ENCODE measurements around the gene ITGAV.
A peak's percentile ranks its signal among the peaks of the same experiment; 100 is the strongest.

The ITGAV gene

GRCh38 chr2:186669146-186669545 is 79.3 kb downstream of the ITGAV start:
- DNase-seq (ENCODE audit: low read depth in 2 of 2) = no peak

GRCh38 chr2:186670831-186671230 is 81.0 kb downstream of the ITGAV start:
- no peak for DNase-seq (ENCODE audit: low read depth in 2 of 2)

- DNase-seq (ENCODE audit: low read depth in 2 of 2) = no peak
Observed at GRCh38 chr2:186675380-186675779, 85.5 kb downstream of the ITGAV start.

GRCh38 chr2:186683341-186683740 is 93.5 kb downstream of the ITGAV start:
- DNase-seq (ENCODE audit: low read depth in 2 of 2) = no peak

GRCh38 chr2:186687807-186688211 is 98.0 kb downstream of the ITGAV start:
- peak; percentile 48 to 49 for DNase-seq (ENCODE audit: low read depth in 2 of 2)

- no peak for DNase-seq (ENCODE audit: low read depth in 2 of 2)
Observed at GRCh38 chr2:186688813-186689212, 99.0 kb downstream of the ITGAV start.

GRCh38 chr2:186690786-186691185 is 100.9 kb downstream of the ITGAV start:
- no peak for DNase-seq (ENCODE audit: low read depth in 2 of 2)

GRCh38 chr2:186691231-186691630 is 101.4 kb downstream of the ITGAV start:
- no peak for DNase-seq (ENCODE audit: low read depth in 2 of 2)

GRCh38 chr2:186691900-186692299 is 102.0 kb downstream of the ITGAV start:
- DNase-seq (ENCODE audit: low read depth in 2 of 2) = no peak

GRCh38 chr2:186693446-186693832 is 103.6 kb downstream of the ITGAV start:
- DNase-seq (ENCODE audit: low read depth in 2 of 2) = no peak

- DNase-seq (ENCODE audit: low read depth in 2 of 2) = peak in 1 of 2 experiments; percentile 41
Observed at GRCh38 chr2:186695081-186695756, 105.4 kb downstream of the ITGAV start.

- DNase-seq (ENCODE audit: low read depth in 2 of 2) = no peak
Observed at GRCh38 chr2:186696290-186696689, 106.4 kb downstream of the ITGAV start.

GRCh38 chr2:186696804-186697203 is 106.9 kb downstream of the ITGAV start:
- DNase-seq (ENCODE audit: low read depth in 2 of 2) = no peak

- no peak for DNase-seq (ENCODE audit: low read depth in 2 of 2)
Observed at GRCh38 chr2:186697536-186697935, 107.7 kb downstream of the ITGAV start.

GRCh38 chr2:186699742-186700141 is 109.9 kb downstream of the ITGAV start:
- no peak for DNase-seq (ENCODE audit: low read depth in 2 of 2)

GRCh38 chr2:186702006-186702405 is 112.2 kb downstream of the ITGAV start:
- no peak for DNase-seq (ENCODE audit: low read depth in 2 of 2)

GRCh38 chr2:186702501-186702900 is 112.6 kb downstream of the ITGAV start:
- DNase-seq (ENCODE audit: low read depth in 2 of 2) = no peak

GRCh38 chr2:186704897-186705296 is 115.0 kb downstream of the ITGAV start:
- DNase-seq (ENCODE audit: low read depth in 2 of 2) = no peak

GRCh38 chr2:186709529-186710450 is 119.9 kb downstream of the ITGAV start:
- no peak for DNase-seq (ENCODE audit: low read depth in 2 of 2)

GRCh38 chr2:186713691-186714090 is 123.8 kb downstream of the ITGAV start:
- DNase-seq (ENCODE audit: low read depth in 2 of 2) = no peak

GRCh38 chr2:186714611-186715010 is 124.8 kb downstream of the ITGAV start:
- no peak for DNase-seq (ENCODE audit: low read depth in 2 of 2)

- no peak for DNase-seq (ENCODE audit: low read depth in 2 of 2)
Observed at GRCh38 chr2:186716004-186716403, 126.1 kb downstream of the ITGAV start.

- DNase-seq (ENCODE audit: low read depth in 2 of 2) = no peak
Observed at GRCh38 chr2:186716899-186717298, 127.0 kb downstream of the ITGAV start.
